GM21717 (cell line): ENCODE data around the gene LMBR1.
"Not testable (repeated sequence)": the region's sequence is repeated elsewhere in the genome, so short reads cannot be mapped to it uniquely, and the experiment has no call there.

Source experiments
- ATAC-seq: cut with Tn5 transposase; IDR thresholded peaks from one replicate; pipeline ENCODE4 v1.9.1; 2021; ENCODE audit warnings: mild to moderate bottlenecking, moderate library complexity; ENCODE audit not compliant: unreplicated experiment

LMBR1 gene

GRCh38 chr7:156854654-156855053 is 38.3 kb downstream of the LMBR1 start:
- ATAC-seq, result no peak

- no peak for ATAC-seq
These were observed 44.0 kb downstream of the LMBR1 start for GRCh38 chr7:156848979-156849378.

DNA sequence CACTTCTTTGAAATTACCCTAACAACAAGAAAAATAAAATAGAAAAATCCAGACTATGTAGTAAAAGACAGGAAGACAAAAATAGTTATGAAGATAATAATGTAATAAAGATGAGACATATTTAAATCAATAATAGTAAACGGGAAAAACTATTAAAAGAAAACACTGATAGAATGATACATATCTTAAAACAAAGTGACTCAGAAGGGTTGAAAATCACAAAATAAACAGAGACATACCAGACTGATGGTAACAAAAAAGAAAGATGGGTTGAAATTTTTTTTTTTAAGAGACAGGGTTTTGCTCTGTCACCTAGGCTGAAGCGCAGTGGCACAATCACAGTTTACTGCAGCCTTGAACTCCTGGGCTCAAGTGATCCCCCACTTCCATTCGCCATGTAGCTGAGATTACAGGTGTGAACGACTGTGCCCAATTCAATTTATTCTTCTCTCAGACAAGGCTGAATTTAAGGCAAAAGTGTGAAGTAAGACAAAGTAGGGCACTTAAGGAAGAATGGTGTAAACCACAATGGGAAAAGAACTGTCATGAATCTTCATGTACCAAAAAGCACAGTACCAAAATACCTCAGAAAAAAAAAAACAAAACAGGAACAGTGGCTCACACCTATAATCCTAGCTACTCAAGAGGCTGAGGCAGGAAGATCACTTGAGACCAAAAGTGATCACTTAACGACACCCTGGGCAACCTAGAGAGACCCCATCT is 47.4 kb downstream of the LMBR1 start:
- no peak for ATAC-seq

- ATAC-seq, result not testable (repeated sequence)
These were observed 49.4 kb downstream of the LMBR1 start for GRCh38 chr7:156843582-156843981.

- ATAC-seq, result no peak
These were observed 49.8 kb downstream of the LMBR1 start for GRCh38 chr7:156843157-156843556.

- ATAC-seq, result no peak
These were observed 50.2 kb downstream of the LMBR1 start for GRCh38 chr7:156842740-156843140.

DNA sequence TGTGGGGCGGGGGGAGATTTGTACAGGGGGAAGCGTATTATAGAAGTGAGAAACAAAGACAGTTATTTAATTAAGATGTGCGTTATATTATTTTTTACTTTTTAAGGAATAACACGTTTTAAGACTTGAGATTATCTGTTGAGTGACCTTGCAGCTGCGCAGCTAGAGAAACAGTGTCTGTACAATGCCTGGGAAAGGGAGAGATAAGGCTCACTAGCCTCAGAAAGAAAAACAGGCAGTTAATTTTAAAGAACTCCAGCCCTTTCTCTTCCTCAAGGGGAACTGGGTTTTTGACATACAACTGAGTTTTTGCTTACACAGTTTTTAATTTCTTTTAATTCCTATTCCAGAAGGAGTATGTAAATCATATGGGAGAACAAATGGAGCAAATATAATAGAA is 50.7 kb downstream of the LMBR1 start:
- no peak for ATAC-seq

DNA sequence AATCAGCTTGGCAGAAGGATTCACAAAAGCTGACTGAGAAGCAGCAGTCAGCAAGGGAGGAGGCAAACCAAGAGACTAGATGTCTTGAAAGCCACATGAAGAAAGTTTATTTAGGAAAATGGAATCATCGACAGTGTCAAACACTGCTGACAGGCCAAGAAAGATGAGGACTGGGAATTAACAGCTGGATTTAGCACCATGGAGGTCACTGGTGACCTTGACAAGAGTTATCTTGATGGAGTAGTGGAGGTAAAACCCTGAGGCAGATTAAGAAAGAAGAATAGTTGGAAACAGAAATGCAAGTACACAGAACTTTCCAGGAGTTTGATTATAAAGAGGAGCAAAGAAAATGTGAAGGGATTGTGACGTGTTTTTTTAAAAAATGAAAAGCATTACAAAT is 51.5 kb downstream of the LMBR1 start:
- ATAC-seq, result no peak

GRCh38 chr7:156840134-156840533 is 52.8 kb downstream of the LMBR1 start:
- no peak for ATAC-seq

DNA sequence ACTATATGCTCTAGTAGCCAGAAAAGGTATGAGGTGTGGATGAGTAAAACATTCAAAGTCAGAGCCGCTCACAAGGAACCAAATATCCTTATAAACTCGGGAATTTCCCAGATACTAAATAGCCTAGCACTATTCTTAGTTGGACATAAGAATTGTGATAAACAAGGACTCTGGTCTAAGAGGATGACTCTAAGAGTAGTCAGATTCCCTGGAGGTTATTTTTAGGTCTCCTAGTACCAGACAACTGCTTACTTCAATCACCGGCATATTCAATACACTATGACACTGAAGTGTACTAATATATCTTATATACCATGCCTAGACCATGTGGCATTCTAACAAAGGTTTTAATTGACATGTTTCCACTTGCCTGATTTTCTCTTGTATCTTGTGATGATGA is 56.5 kb downstream of the LMBR1 start:
- no peak for ATAC-seq

DNA sequence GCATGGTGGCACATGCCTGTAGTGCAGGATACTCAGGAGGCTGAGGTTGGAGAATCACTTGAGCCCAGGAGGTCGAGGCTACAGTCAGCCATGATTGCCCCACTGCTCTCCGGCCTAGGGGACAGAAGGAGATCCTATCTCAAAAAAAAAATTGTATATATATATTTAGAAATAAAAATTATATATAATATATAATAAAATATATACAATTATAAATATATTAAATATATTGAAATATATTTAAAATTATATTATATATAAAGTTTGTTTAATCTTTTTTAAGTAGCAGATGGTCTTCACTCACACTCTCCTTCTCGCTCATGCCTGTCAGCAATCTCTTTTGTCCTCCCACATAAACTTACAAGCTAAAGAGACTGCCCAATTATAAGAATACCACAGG is 58.5 kb downstream of the LMBR1 start:
- no peak for ATAC-seq

DNA sequence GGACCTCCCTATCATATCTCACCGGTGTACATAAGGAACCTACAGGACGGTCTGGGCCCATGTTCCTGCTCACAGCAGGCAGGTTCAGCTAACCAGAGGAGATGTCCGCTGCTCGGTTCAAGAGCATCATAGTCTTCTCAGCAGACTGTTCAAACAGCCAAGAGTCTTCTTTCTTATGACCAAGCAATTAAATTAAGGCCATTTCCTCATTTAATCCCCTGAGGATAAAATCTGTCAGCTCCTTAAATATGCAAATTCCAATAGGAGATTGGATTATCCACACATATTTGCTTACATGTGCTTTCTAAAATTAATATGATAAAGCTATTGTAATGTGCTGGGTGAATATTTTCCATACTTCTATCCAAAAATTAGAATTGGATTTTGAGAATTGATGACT is 59.7 kb downstream of the LMBR1 start:
- ATAC-seq, result no peak

- ATAC-seq, result no peak
These were observed 60.6 kb downstream of the LMBR1 start for GRCh38 chr7:156832195-156832877.

- no peak for ATAC-seq
These were observed 63.2 kb downstream of the LMBR1 start for GRCh38 chr7:156829669-156830336.

- no peak for ATAC-seq
These were observed 65.3 kb downstream of the LMBR1 start for GRCh38 chr7:156827587-156828203.

- ATAC-seq, result no peak
These were observed 69.5 kb downstream of the LMBR1 start for GRCh38 chr7:156823435-156823834.

GRCh38 chr7:156820445-156821063 is 72.4 kb downstream of the LMBR1 start:
- no peak for ATAC-seq

GRCh38 chr7:156819733-156820295 is 73.2 kb downstream of the LMBR1 start:
- ATAC-seq, result no peak

DNA sequence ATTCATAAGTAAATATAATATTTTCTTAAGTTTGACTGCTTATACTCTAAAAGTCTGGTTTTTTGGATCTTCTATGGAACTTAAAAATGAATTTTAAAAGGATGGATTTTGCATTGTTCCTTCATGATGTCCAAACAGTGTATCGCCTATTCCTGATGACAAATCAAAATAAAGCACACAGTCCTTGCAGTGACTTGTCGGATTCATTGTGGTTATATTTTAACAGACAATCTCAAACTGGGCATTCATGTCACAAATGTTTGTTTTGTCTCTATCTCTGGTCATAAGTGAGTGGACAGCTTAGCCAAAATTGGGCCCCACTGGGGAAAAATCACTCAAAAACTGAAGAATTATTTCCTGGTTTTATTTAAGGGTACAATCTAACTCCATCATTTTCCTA is 74.8 kb downstream of the LMBR1 start:
- ATAC-seq, result no peak

- ATAC-seq, result no peak
These were observed 75.9 kb downstream of the LMBR1 start for GRCh38 chr7:156816943-156817572.
